MG63 (cell line): ENCODE results near the gene CCZ1. TPM values are rescaled to one million over a fixed set of nuclear protein-coding genes. Genes with fewer than 3 reads are reported as not detected.

Experiments
- total RNA-seq: library from RNA; depleted of rRNA; stranded (reverse); fragments of >200 nt; shearing (Covaris generic); gene quantifications from 2 replicates; pipeline ENCODE4 v1.2.3, GENCODE V29; 2014; ENCODE audit warnings: low replicate concordance; rRNA removed

CCZ1 gene
- total RNA-seq, 1 experiment from 2014 or later: 60.6 TPM

Other genes starting within 250 kb of the CCZ1 start
- gene RNF216, start 117.1 kb upstream of the CCZ1 start, total RNA-seq: 18.0 and 21.1 TPM in 2 replicates
- gene OCM, start 17.9 kb upstream of the CCZ1 start, total RNA-seq: not detected in 2 replicates
- not detected in 2 replicates for gene RSPH10B, start 72.0 kb downstream of the CCZ1 start, total RNA-seq
- 11.9 and 16.5 TPM in 2 replicates for gene PMS2, start 110.3 kb downstream of the CCZ1 start, total RNA-seq
- gene AIMP2, start 110.5 kb downstream of the CCZ1 start, total RNA-seq: 88.9 and 121 TPM in 2 replicates
- not detected in 2 replicates for gene ANKRD61, start 132.6 kb downstream of the CCZ1 start, total RNA-seq
- gene EIF2AK1, start 160.4 kb downstream of the CCZ1 start, total RNA-seq: 35.8 and 43.3 TPM in 2 replicates
- 2.4 and 3.9 TPM in 2 replicates for gene USP42, start 206.2 kb downstream of the CCZ1 start, total RNA-seq